WERI-Rb-1 (cell line): ENCODE measurements around the gene CAMK2B.

Source experiments
- DNase-seq: peaks from one replicate; pipeline ENCODE4 v3.0.0-alpha.2; 2020
- H3K27ac ChIP-seq: fragments of 250-450 bp; sonication (Bioruptor Pico); 2 replicates; pipeline ENCODE4 v1.5.1; 2020; ENCODE audit warnings: mild to moderate bottlenecking, moderate library complexity
- H3K27me3 ChIP-seq: fragments of 250-450 bp; sonication (Bioruptor Pico); 2 replicates; pipeline ENCODE4 v1.5.1; 2021; ENCODE audit warnings: mild to moderate bottlenecking, low read depth, moderate library complexity; ENCODE audit not compliant: insufficient read depth, severe bottlenecking
- H3K36me3 ChIP-seq: fragments of 250-450 bp; sonication (Bioruptor Pico); 2 replicates; pipeline ENCODE4 v1.5.1; 2020; ENCODE audit warnings: mild to moderate bottlenecking, moderate library complexity
- H3K4me3 ChIP-seq: 2 replicates; pipeline ENCODE4 v1.5.1; 2011; ENCODE audit warnings: low read depth, mild to moderate bottlenecking, control low read depth, low read length
- H3K9me3 ChIP-seq: fragments of 250-450 bp; sonication (Bioruptor Pico); 2 replicates; pipeline ENCODE4 v1.5.1; 2021; ENCODE audit warnings: mild to moderate bottlenecking, moderate library complexity; ENCODE audit not compliant: severe bottlenecking
- TF ChIP-seq, protein P1 (sequence below): IDR thresholded peaks from 2 replicates; pipeline ENCODE4 v1.5.1; 2011; ENCODE audit warnings: low read depth, mild to moderate bottlenecking, control low read depth, inconsistent platforms, low read length

Gene CAMK2B

DNA sequence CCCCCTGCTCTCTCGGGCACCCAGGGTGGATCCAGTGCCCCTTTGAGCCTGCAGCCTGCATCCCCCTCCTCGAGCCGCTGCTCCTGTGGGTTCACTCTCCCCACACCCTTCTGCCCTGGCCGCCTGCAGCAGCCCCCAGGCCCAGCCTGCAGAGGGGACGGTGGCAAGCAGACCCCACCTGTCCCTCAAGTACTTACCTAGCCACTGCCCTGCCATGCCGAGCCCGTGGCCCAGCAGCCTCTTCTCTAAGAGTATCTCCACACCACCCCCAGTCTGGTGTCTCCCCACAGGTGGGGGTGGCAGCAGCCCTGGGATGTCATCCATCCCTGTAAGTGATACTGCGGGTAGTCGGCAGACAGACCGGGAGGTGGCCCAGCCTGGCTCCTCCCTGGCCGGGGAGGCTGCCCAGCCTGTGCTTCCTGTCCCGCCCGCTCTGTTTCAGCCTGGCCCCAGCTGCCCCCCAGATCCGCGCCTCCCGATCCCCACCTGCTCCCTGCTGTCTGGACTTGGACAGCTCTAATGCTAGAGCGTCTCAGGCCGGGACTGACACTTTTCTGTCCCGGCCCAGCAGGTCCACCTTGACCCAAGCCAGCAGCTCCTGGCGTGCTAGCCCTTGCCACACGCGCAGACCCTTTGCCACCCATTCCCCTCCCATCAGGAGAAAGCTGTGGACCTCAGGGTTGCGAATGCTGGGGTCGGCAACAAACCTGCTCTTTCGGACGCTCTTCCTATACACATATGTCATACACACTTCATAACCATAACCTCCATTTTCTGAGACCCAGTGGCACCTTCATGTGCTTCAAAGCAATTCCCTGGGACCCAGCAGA, 99.6 kb downstream of the CAMK2B start:
- no peaks in the 10 kb centered on the region for H3K9me3 ChIP-seq
- DNase-seq: peak; percentile 91
- H3K36me3 ChIP-seq: no peaks in the 10 kb centered on the region; the same call in 1 of the 2 replicates
- peak overlapping the region; percentile 79 for H3K27ac ChIP-seq
- no peaks in the 10 kb centered on the region for H3K27me3 ChIP-seq
- H3K4me3 ChIP-seq: peak overlapping the region; percentile 38
- TF ChIP-seq, protein P1, sequence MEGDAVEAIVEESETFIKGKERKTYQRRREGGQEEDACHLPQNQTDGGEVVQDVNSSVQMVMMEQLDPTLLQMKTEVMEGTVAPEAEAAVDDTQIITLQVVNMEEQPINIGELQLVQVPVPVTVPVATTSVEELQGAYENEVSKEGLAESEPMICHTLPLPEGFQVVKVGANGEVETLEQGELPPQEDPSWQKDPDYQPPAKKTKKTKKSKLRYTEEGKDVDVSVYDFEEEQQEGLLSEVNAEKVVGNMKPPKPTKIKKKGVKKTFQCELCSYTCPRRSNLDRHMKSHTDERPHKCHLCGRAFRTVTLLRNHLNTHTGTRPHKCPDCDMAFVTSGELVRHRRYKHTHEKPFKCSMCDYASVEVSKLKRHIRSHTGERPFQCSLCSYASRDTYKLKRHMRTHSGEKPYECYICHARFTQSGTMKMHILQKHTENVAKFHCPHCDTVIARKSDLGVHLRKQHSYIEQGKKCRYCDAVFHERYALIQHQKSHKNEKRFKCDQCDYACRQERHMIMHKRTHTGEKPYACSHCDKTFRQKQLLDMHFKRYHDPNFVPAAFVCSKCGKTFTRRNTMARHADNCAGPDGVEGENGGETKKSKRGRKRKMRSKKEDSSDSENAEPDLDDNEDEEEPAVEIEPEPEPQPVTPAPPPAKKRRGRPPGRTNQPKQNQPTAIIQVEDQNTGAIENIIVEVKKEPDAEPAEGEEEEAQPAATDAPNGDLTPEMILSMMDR: no peak

- Histone ChIP-seq H3K9me3 (no peaks in the 10 kb centered on the region), H3K27me3 (no peaks in the 10 kb centered on the region), H3K4me3 (peak overlapping the region; percentile 38), H3K36me3 (peaks cover 4% of the 10 kb centered on the region), H3K27ac (peak overlapping the region; percentile 79)
- TF ChIP-seq, protein P1: no peak
- no peak for DNase-seq
Measured at GRCh38 chr7:44224974-44225565, 100.3 kb downstream of the CAMK2B start.

GRCh38 chr7:44224080-44224973, 101.1 kb downstream of the CAMK2B start:
- TF ChIP-seq, protein P1: no peak
- Histone ChIP-seq H3K27me3 (no peaks in the 10 kb centered on the region), H3K27ac (peak overlapping the region; percentile 79), H3K36me3 (peaks cover 12% of the 10 kb centered on the region), H3K4me3 (peak overlapping the region; percentile 38; the same call in 1 of the 2 replicates), H3K9me3 (no peaks in the 10 kb centered on the region)
- peak; percentile 91 for DNase-seq

DNA sequence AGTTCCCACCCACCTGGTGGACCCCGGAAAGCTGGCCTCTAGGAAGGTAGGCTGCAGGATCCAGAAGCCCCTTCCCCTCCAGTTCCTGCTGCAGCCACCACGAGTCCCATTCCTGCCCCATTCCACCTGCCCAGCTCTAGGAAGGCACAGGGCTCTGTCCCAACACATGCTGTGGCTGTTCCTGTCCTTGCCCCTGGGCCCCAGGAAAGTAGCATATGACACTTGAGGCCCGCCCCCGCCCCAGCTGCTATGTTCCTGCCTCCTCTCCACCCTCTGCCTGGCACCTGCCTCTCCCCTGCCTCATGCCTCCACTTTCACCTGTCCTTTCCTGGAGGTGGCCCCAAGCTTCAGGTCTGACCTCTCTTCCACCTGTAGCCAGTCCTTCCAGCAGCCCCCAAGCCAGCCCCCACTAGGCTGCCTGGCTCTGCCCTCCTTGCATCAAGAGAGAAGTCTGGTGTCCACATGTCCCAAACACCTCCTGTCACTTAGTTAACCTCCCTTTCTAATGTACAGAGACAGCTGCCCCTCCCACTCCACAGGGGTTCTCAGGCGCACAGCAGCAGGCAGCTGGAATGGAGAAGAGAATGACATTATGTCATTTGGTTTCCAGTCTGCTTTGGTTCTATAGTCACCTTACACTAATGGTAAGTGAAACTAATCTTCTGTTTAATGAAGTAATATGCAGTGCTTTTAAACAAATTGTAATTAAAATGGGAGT, 101.9 kb downstream of the CAMK2B start:
- Histone ChIP-seq H3K9me3 (no peaks in the 10 kb centered on the region), H3K27me3 (no peaks in the 10 kb centered on the region), H3K36me3 (peaks cover 18% of the 10 kb centered on the region), H3K4me3 (no peak overlapping the region), H3K27ac (peak overlapping the region; percentile 79)
- no peak for DNase-seq
- TF ChIP-seq, protein P1: no peak

- peaks cover 20% of the 10 kb centered on the region for H3K36me3 ChIP-seq
- TF ChIP-seq, protein P1: no peak
- H3K4me3 ChIP-seq: no peak overlapping the region
- no peaks in the 10 kb centered on the region for H3K9me3 ChIP-seq
- no peak for DNase-seq
- peak overlapping the region; percentile 79 for H3K27ac ChIP-seq
- no peaks in the 10 kb centered on the region for H3K27me3 ChIP-seq
Measured at GRCh38 chr7:44222776-44223261, 102.6 kb downstream of the CAMK2B start.
